NCI-H524 (cell line): ENCODE results near the gene TRRAP.
"Not testable (repeated sequence)": the region's sequence is repeated elsewhere in the genome, so short reads cannot be mapped to it uniquely, and the experiment has no call there.

Source experiments
- DNase-seq, 2 experiments: peaks; one replicate each; lab custom pipeline; 2025; lab: John Stamatoyannopoulos, UW

TRRAP gene

DNA sequence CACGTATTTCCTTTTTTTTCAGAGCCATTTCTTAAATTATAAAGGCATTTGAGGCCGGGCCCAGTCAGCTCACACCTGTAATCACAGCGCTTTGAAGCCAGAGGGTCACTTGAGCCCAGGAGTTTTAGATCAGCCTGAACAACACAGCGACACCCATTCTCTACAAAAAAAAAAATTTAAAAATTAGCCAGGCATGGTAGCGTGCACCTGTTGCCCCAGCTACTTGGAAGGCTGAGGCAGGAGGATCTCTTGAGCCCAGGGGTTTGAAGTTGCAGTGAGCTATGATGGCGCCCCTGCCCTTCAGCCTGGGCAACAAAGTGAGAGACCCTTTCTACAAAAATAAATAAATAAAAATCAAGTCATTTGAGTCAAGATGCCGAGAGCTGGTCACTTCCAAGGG lies 11.6 kb upstream of the TRRAP start:
- no peak for DNase-seq

DNA sequence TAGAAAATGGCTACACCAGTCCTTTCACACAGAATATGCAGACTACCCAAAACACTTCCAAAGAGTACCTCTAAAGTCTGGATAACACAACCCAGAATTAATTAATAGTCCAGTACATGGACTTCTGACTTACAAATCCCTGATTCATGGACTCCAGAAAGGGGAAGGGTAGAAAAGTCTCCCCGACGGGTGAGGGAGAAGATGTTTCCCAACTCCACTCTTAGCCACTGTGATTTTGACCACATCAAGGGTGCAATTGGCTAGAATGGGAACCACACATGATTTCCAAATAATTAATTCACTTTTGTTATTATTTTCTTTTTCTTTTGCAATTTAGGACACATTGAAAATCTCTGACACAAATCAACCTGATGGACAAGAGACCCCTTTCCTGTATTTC lies 9.9 kb upstream of the TRRAP start:
- no peak for DNase-seq

DNA sequence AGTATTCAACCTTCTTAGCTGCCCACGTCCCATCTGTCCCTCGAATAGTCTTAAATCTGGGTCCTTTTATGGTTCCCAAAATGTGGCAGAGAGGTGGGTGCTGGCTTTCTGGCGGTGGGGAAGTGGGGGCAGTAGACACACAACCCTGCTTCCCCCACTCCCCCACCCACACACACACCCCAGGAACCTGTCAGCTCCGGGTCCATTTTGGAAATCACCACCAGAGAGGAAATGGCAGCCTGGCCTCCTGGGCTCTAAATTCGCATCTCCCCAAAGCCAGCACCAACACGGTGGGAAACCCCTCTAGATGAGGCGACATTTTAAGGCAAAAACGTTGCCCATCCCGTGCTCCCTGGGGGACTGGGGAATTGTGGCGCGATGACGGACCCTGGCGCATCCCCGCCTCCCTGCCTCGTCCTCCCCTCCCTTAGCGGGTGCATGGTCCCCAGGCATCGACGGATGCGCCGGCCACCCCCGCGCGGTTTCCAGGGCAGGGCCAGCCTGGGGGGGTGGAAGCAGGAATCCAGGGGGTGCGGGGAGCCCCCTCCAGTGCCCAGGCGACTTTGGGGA lies 9.2 kb upstream of the TRRAP start:
- peak; percentile 41 to 58 for DNase-seq

DNA sequence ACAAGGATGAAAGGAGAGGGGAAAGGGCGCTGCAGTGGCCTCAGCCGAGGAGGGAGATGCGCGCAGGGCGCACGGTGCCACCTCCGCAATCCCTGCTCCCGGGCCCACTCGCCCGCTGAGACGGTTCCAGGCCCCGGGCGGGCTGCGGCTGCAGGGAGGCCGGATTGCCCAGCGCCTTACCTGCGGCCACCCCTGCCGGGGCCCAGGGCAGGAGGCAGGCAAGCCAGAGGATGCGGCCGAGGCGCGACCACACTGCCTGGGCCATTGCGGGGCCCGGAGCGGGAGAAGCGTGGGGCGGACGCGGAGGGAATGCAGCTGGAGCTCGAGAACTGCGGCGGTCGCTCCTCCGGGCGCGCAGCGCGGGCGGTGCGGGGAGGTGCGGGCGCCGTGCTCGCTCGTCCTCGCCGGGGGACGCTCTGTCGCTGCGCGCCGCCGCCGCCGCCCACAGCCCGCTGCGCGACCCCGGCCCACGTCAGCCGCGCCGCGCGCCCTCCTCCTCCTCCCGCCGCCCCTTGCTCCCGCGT lies 8.7 kb upstream of the TRRAP start, which contains the start of gene TMEM130:
TMEM130 (minus strand) TSS at position 418 of the 524 bp plus-strand sequence; CDS start at position 265, 153 bp downstream.
- DNase-seq: peak in 1 of 2 experiments; percentile 26

DNA sequence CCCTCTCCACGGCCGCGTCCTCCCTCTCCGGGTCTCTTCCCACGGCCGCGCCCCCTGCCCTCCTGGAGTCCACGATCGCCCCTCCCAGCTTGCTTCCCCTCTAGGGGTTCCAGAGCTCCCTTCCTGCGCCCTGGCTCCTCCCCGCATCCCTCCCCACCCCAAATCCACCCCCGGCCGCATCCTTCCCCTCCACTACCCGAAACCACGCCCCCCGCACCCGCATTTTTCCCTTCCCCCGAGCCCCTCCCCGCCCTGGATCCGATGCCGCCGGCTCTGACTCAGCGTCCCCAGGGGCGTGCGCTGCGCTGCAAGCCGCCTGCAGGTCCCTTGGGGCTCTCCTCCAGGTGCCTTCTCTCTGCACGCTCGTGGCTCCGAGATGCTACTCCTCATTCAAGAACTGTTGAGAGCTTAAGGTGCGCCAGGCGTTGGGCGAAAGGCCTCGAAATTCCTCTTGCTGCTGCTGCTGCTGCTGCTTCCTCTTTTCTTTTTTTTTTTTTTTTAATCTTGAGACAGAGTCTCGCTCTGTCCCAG lies 8.1 kb upstream of the TRRAP start:
- peak; percentile 26 to 75 for DNase-seq

DNA sequence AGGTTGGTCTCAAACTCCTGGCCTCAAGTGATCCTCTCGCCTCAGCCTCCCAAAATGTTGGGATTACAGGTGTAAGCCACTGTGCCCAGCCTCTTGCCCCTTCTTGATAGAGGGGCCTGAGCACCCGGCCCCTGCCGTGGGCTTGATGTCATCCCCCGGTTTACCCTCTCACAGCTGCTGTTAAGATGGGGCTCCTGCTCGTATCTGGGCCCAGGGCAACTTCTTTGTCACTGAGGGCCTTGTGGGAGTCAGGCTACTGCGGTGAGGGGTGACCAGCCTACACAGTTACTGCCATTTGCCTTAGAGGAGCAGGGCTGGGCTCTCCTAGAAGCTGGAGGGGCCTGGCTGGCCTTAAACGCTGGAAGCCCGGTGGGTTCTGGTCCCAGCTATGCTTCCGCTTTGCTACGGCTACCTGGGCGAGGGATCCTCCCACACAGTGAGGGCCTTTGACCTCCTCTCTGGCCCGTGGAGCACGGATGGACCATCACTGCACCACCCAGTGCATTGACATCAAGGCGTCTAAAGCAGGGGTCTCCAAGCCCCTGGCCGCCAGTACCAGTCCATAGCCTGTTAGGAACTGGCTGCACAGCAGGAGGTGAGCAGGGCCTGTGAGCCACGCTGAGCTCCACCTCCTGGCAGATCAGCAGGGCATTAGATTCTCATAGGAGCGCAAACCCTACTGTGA lies 7.4 kb upstream of the TRRAP start:
- peak in 1 of 2 experiments; percentile 15 for DNase-seq

DNA sequence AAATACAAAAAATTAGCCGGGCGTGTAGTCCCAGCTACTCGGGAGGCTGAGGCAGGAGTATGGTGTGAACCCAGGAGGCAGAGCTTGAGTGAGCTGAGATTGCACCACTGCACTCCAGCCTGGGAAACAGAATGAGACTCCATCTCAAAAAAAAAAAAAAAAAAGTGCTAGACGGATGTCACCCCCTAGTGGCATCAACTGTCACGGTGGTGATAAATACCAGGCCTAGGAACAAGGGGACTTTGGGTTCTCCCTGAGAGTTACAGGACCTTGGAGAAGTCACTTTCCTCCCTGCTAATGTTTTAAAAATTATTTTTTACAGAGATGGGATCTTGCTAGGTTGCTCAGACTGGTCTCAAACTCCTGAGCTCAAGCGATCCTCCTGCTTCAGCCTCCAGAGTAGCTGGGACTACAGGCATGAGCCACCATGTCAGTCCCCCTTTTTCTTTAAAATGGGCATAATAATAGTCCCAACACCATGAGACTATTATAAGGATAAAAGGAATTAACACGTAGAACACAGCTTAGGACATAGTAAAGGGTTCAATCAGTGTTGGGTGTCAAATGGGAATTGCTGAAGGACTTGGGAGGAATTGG lies 5.9 kb upstream of the TRRAP start:
- DNase-seq: peak; percentile 43 to 64

DNA sequence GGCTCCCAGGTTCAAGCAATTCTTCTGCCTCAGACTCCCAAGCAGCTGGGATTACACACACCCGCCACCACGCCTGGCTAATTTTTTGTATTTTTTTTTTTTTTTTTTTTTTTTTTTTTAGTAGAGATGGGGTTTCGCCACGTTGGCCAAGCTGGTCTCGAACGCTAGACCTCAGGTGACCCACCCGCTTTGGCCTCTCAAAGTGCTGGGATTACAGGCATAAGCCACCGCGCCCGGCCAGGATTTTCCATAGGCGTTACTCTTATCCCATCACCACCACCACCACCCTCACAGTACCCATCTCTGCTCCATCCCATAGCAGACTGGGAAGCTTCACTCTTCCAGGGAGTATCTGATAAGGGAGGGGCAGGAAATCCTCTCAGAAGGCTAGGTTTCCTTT lies 4.7 kb upstream of the TRRAP start:
- DNase-seq: not testable (repeated sequence)

DNA sequence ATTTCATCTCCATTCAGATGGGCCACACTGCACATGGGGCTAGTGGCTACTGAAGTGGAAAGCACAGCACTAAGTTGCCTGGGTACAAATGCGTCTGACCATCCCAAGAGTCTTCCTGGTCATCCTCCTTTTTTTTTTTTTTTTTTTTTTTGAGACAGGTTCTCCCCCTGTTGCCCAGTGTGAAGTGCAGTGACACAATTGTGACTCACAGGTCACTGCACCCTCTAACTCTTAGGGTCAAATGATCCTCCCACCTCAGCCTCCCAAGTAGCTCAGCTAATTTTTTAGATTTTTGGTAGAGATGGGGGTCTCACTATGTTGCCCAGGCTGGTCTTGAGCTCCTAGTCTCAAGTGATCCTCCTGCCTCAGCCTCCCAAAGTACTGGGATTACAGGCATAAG lies 3.4 kb upstream of the TRRAP start:
- no peak for DNase-seq

DNA sequence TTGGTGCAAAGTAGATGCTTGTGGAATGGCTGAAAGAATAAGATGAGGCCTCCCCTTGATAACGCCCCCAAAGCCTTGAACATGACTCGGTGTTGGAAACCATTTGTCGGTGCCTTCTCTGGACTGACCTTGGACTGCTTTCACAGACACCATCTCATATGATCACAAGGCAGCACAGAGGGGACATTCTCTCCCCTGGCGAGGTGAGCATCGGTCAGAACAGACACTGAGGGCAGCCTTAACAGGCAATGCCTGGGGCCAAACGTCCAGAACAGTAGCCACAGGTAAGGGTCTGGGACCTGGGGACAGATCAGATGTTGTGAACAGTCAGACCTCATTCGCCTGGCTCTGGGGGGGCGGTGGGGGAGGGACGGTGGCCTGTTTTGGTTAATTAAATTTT lies 2.8 kb upstream of the TRRAP start:
- no peak for DNase-seq

DNA sequence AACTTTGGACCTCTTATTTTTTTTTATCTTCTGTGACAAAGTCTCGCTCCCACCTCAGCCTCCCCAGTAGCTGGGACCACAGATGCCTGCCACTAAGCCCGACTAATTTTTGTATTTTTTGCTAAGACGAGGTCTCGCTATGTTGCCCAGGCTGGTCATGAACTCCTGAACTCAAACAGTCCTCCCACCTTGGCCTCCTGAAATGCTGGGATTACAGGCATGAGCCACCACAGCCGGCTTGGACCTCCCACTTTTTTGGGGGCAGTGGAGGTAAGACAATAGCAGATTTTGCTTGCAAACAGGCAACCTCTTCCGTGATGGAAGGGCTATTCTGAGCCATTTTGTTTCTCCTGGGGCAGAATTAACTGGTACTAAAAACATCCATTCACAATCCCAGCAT lies 1.2 kb upstream of the TRRAP start:
- no peak for DNase-seq

DNA sequence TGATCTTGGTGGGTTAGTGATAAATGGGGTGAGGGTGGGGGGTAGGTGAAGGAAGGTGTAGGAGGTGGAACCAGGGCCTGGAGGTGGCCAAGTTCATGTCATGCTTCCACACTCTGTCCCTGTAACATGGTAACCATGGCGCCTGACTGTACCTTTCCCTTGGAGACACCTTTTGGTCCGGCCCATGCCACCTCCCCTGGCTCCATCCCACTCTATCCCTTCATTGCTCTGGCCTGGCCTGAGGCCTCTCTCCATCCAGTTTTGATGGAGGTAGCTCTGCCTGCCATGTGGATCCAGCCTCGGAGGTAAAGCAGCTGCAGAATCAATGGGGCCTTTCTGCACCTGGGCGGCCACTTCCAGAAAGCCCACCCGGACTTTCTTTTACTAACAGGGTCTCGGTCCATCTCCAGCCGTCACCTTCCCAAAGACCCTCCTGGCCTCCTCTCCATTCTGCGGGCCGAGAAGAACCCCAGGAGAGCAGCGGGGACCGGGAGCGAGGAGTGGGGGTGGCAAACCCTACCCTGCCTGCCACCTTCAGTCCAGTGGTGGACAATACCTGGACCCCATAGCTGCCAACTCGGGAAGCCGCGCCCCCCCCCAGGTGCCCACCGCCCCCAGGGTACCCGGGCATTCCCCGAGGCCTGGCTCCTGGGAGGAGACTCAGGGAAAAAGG lies 504 bp upstream of the TRRAP start:
- no peak for DNase-seq

DNA sequence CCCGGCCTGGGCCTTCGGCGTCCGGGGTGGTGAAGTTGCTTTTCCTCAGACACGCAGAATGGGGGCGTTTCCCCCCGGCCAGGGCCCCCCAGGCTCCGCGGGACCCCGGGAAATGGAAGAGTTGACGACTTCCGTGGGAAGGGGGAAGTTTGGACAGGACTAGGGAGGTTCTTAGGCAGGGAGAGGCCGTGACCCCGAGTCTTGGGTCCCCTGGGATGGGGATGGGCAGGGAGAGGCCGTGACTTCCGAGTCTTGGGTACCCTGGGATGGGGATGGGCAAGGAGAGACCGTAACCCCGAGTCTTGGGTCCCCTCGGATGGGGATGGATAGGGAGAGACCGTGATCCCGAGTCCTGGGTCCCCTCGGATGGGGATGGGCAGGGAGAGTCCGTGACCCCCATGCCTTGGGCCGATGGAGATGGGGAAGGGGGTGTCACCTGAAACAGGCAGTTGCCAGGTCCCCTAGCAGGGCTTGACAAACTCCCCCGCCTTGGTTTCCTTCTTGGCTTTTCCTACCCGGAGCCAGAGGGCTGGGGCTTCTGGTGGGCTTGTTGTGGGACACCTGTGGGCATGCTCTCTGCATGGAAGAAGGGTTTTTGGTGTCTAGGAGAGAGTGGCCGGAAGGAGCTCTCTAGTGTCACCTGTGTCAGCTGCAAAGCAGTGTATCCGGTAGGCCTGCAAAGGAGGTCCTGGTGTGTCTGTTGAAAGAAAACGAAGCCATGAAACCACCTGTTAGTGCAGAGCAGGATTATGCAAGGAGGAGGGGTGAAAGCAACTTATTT lies 1.1 kb downstream of the TRRAP start:
- DNase-seq: peak; percentile 15 to 67

DNA sequence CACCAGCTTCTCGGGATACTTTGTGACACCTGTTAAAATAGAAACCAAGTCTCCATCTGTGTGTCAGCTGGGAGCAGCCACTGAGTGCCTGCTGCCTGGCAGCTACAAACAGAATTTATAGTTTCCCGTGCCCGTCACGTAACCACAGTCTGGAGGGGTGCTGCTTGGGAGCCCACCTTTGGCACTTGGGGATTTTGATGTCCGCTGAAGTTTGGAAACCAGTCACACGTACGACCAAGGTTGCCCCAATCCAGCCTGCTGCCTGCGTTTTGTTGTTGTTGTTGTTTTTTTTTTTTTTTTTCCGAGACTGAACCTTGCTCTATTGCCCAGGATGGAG lies 1.6 kb downstream of the TRRAP start:
- DNase-seq: no peak

DNA sequence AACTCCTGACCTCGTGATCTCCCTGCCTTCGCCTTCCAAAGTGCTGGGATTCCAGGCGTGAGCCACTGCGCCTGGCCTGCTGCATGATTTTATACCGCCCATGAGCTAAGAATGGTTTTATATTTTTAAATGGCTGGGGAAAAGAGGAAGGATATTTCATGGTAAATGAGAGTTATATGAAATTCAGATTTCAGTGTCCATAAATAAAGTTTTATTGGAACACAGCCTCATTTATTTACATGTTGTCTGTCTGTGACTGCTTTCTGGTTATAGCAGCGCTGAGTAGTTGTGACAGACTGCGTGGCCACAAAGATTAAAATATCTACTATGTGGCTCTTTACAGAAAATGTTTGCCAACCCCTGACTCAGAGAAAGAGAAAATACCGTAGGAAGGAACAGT lies 2.2 kb downstream of the TRRAP start:
- DNase-seq: no peak

DNA sequence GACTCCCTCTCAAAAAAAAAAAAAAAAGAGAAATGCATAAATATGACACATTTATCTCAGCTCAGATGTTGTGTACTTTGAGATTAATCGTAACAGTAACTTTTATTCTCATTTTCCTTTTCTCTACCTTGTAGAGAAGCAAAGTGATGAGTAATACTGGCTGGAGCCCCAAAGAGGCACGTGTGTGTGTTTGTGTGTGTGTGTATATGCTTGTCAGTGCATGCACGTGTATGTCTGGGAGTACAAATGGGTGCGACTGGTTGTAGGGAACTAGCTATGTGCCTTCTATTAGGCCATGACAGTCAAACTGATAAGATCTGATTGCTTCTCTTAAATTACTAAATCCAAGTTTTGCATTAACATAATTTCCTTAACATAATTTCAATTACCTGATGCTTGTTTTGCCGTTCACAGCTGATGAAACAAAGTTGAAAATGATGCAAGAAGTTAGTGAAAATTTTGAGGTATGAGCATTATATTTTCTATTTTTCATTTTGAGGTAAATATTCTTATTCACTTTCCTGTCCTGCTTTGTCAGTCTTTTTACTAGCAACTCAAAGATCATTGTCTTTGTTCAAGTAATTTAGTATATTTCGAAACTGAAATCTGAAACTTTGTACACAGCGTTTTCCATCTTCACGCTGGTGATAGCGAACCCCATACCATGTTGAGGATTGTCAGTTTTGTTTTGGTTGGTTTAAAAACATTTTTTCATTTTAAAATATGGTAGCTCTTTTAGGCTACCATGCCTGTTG lies 3.4 kb downstream of the TRRAP start:
- no peak for DNase-seq

DNA sequence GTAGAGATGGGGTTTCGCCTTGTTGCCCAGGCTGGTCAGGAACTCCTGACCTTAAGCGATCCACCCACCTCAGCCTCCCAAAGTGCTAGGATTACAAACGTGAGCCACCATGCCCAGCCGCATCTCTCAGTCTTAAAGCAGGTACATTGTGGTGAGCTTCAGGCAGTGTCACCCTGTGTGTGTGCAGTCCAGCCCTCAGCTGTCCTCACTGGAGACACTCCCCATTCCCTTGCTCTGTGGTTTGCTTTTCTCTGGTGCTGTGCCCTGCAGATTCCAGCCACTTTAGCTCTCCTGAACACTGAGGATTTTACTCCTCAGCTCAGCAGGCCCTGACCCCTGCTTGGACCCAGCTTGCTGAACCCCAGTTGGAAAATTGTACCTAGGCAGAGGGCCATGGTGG lies 6.1 kb downstream of the TRRAP start:
- DNase-seq: no peak

DNA sequence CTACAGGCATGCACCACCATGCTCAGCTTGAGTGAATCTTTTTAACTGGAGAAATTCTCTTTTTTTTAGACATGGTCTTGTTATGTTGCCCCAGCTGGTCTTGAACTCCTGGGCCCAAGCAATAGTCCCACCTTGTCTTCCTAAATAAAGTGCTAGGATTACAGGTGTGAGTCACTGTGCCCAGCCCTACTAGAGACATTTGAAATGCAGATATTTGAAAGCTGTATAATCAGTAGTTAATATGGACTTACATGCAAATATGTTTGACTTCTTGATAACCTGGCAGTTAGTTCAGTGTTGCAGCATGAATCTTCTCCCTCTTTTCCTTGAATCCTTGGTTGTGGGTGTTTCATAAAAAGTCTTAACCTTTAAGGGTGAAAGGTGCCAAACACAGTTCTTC lies 8.7 kb downstream of the TRRAP start:
- no peak for DNase-seq

DNA sequence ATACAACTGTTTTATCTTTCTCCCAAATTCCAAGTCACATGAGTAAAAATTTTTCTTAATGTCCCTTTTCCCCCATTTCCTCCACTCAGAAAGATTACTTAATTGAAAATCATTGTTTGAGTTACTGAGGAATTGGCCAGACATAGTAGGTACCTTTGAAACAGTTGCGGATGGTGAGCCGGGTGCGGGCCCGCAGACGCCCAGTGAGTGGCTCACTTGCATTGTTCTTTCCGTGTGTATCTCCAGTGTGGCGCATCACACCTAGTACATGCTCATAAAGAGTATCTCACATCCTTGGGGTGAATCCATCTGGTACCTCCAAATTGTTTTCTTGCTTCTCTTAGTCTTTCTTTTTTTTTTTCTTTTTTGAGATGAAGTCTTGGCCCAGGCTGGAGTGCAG lies 14.3 kb downstream of the TRRAP start:
- no peak for DNase-seq

DNA sequence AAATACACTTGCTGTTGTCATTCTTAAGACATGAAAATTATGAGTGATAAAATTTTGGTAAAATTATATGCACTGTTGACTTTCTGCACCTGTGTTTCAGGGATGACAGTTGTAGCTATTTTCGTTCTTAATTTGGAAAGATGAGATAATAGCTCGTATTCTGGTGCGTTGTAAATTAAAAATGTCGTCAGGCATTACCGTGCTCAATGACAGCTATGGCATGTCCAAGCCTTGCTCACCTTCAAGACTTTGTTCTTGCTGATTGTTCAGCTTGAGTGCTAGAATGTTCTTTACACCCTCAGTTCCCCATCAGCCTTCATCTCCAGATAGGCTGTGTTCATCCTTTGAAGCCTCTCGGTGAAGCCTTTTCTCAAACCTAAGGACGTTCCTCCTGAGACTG lies 21.5 kb downstream of the TRRAP start:
- DNase-seq: no peak

DNA sequence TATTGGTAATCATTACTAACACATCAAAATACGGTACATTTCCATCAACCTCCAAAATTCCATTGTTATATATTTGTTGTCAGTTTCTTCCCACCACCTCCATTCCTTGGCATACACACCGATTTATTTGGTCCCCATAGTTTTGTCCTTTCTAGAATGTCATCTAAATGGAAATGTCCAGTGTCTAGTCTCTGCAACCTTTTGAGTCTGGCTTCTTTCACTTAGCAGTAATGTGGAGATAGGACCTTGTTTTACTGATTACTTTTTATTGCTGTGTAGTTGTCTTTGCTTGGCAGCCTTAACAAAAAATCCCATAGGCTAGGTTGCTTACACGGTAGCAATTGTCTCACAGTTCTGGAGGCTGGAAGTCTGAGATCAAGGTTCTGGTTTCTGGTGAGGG lies 22.5 kb downstream of the TRRAP start:
- DNase-seq: no peak
